ENCODE results near the gene PLEKHM2. TPM values are rescaled to one million over a fixed set of nuclear protein-coding genes. Genes with fewer than 3 reads are reported as not detected.

The PLEKHM2 gene
- total RNA-seq, 1 experiment from 2014 or later = 45.9 TPM

- H3K27ac ChIP-seq (ENCODE audit: insufficient read length, low read depth, low read length) = no peak overlapping the region
- H3K27ac Mint-ChIP-seq = no peak overlapping the region; a peak in 1 of 7 replicates
- H3K14ac ChIP-seq (ENCODE audit: insufficient read depth, low read length) = no peak overlapping the region
- H2BK5ac ChIP-seq (ENCODE audit: insufficient read length, low read length) = no peak overlapping the region
- no peak overlapping the region for H3K18ac ChIP-seq (ENCODE audit: insufficient read length, low read depth, low read length)
- H3T11ph ChIP-seq (ENCODE audit: low read length) = no peak overlapping the region
- H2AK5ac ChIP-seq (ENCODE audit: insufficient read length, low read length) = no peak overlapping the region
- no peak overlapping the region for H3K9ac ChIP-seq (ENCODE audit: extremely low read depth, insufficient read length, low read length)
- H3K79me2 ChIP-seq (ENCODE audit: insufficient read depth, low read length) = no peaks in the 10 kb centered on the region; the same call in 1 of the 2 replicates
- H2BK15ac ChIP-seq (ENCODE audit: low read depth, low read length) = no peak overlapping the region
- H3K9me3 Mint-ChIP-seq = no peaks in the 10 kb centered on the region
- no peaks in the 10 kb centered on the region for H3K27me3 ChIP-seq (ENCODE audit: insufficient read depth, low read length)
- H3K36me3 Mint-ChIP-seq (ENCODE audit: insufficient read depth in 1 of 3, low read depth in 3 of 3) = peaks cover 1 to 14% (median 4%) of the 10 kb centered on the region in 3 experiments; a peak in 4 of 7 replicates
- H4K5ac ChIP-seq (ENCODE audit: insufficient read length, low read depth, low read length) = no peak overlapping the region
- H4K8ac ChIP-seq (replicated peaks; ENCODE audit: insufficient read length, low read depth, low read length) = no peak overlapping the region
- H3K4me1 Mint-ChIP-seq = no peaks in the 10 kb centered on the region
- no peaks in the 10 kb centered on the region; the same call in 1 of the 2 replicates for H3K4me1 ChIP-seq (ENCODE audit: insufficient read depth, low read length)
- H4K91ac ChIP-seq (ENCODE audit: insufficient read length, low read depth, low read length) = no peak overlapping the region
- no peak overlapping the region for H3K23ac ChIP-seq (ENCODE audit: insufficient read length, low read depth, low read length)
- H2BK20ac ChIP-seq (ENCODE audit: low read depth, low read length, poor library complexity, severe bottlenecking) = no peak overlapping the region
- H2BK120ac ChIP-seq (ENCODE audit: low read depth, low read length, poor library complexity, severe bottlenecking) = no peak overlapping the region
- no peaks in the 10 kb centered on the region for H3K9me3 ChIP-seq (ENCODE audit: control insufficient read depth, low read depth, low read length)
- no peaks in the 10 kb centered on the region for H3K23me2 ChIP-seq (ENCODE audit: insufficient read length, low read depth, low read length, poor library complexity, severe bottlenecking)
- H3K4ac ChIP-seq (ENCODE audit: low read depth, low read length) = no peak overlapping the region
- no peaks in the 10 kb centered on the region for H3K79me1 ChIP-seq (ENCODE audit: insufficient read depth, low read depth, low read length, poor library complexity, severe bottlenecking)
- H4K20me1 ChIP-seq (ENCODE audit: control insufficient read depth, insufficient read depth, insufficient read length) = no peaks in the 10 kb centered on the region
- WGBS (ENCODE audit: extremely low coverage, insufficient read length, low lambda C conversion rate) = no CpG with 5 or more reads among the region's 15 CpGs
- TF ChIP-seq CTCF (conservative IDR thresholded peaks at IDR 0.05) = no peak
- no peak overlapping the region for H2AFZ ChIP-seq (ENCODE audit: low read length)
- no peak overlapping the region for H3K56ac ChIP-seq (ENCODE audit: insufficient read length, low read depth, low read length)
- H3K4me3 Mint-ChIP-seq = no peak overlapping the region
- no peak overlapping the region for H3K4me2 ChIP-seq (ENCODE audit: insufficient read depth, insufficient read length, low read length)
- H2BK12ac ChIP-seq (ENCODE audit: insufficient read length, low read depth, low read length) = no peak overlapping the region
- no peak for DNase-seq
- H3K27me3 Mint-ChIP-seq (ENCODE audit: low read depth) = no peaks in the 10 kb centered on the region
These were observed 24.5 kb downstream of the PLEKHM2 start for GRCh38 chr1:15708486-15709137.
